Body of pancreas (tissue), 4 donors: ENCODE data around the gene PCDHGA3.

Experiments used
- CTCF ChIP-seq, 7 experiments: fragments of 450-650 bp in 4 of 7; fragments of 200-600 bp in 3 of 7; sonication (generic) in 3 of 7; IDR thresholded peaks; one replicate each; pipeline ENCODE4 v1.5.1; 2016 to 2019; ENCODE audit warnings: antibody characterized with exemption in 7 of 7
- POLR2A ChIP-seq, 3 donors: fragments of 450-650 bp; IDR thresholded peaks; one replicate each; pipeline ENCODE4 v1.6.1; 2016; ENCODE audit warnings: antibody characterized with exemption in 3 of 3, mild to moderate bottlenecking in 2 of 3

DNA sequence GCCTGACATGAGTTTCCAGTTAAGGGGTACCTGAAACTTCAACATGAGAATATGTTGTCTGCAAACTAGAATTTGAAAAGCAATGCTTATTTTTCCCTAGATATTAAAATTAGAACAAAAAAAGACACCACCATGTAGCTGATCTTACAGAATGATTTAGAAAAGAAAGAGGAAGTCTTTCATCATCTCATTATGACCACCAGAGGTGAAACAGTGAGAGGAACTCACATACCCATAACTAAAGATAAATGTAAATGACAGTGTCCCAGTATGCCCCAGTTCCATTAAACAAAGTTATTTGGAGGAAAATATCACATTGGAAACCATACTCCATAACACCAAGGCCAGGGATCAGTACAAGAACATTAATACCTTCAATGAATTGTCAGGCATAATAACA is 29.9 kb upstream of the PCDHGA3 start:
- TF ChIP-seq CTCF (IDR thresholded peaks at IDR 0.05) = no peak
- TF ChIP-seq POLR2A (IDR thresholded peaks at IDR 0.05) = no peak
